ENCODE measurements around the gene TNFRSF1A.
A peak's percentile ranks its signal among the peaks of the same experiment; 100 is the strongest.

TNFRSF1A gene

DNA sequence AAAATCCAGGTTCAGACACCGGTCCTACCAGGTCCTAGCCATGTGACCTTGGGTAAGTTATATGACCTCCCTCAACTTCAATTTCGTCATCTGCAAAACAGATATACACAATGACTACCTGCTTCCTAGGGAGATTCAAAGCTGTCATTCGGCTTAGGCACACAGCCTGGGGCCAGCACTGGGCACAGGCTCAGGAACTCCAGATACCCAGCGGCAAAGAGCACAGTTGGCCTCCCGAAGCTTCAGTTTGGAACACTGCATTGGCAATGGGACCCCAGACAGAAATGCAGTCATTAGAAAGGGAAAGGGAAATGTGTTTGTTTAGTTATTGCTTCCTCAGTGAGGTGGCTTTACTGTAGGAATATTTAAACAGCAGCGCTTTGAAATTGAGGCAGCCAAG lies 20.0 kb downstream of the TNFRSF1A start:
- H3K27ac ChIP-seq (replicated peaks; ENCODE audit: low read length): no peak overlapping the region
- WGBS, 2 donors (ENCODE audit: extremely low coverage in 2 of 2, insufficient read length in 2 of 2, insufficient replicate concordance in 1 of 2): no CpG with 5 or more reads among the region's 6 CpGs
- DNase-seq (ENCODE audit: low spot score): no peak
- no peak overlapping the region for H2AFZ ChIP-seq (ENCODE audit: low read length)
- H3K36me3 ChIP-seq (replicated peaks in 1 of 2; ENCODE audit: control insufficient read depth in 2 of 2, insufficient read depth in 2 of 2, low read length in 2 of 2): peaks cover 1 to 6% of the 10 kb centered on the region in 2 donors
- no peaks in the 10 kb centered on the region for H3K79me1 ChIP-seq (ENCODE audit: low read depth, low read length)
- H2BK15ac ChIP-seq (ENCODE audit: low read length): no peak overlapping the region
- H3K9me3 ChIP-seq (replicated peaks in 1 of 2; ENCODE audit: control insufficient read depth in 2 of 2, insufficient read depth in 1 of 2, low read depth in 1 of 2, low read length in 2 of 2): no peaks in the 10 kb centered on the region
- peak overlapping the region; percentile 13 for H2AK5ac ChIP-seq (ENCODE audit: low read depth, low read length)
- H3K4me1 ChIP-seq (ENCODE audit: control insufficient read depth in 2 of 2, insufficient read depth in 1 of 2, low read depth in 1 of 2, low read length in 2 of 2): peaks cover 28 to 31% of the 10 kb centered on the region in 2 donors
- no peak overlapping the region for H3K4me3 ChIP-seq (ENCODE audit: low read length in 2 of 2)
- H2BK12ac ChIP-seq (ENCODE audit: low read length): no peak overlapping the region
- H3K18ac ChIP-seq (ENCODE audit: low read length): peak overlapping the region; percentile 18
- no peaks in the 10 kb centered on the region for H3K27me3 ChIP-seq (ENCODE audit: control insufficient read depth in 3 of 3, insufficient read depth in 3 of 3, low read depth in 1 of 3, low read length in 3 of 3)
- no peak overlapping the region for H2BK120ac ChIP-seq (ENCODE audit: low read depth, low read length)
- no peak overlapping the region for H4K8ac ChIP-seq (ENCODE audit: low read depth, low read length)
- no peak overlapping the region for H4K91ac ChIP-seq (ENCODE audit: low read depth, low read length, poor library complexity)
- H3K4ac ChIP-seq (ENCODE audit: low read length): no peak overlapping the region
- H3K23ac ChIP-seq (ENCODE audit: low read depth, low read length, poor library complexity): no peak overlapping the region
- H2BK5ac ChIP-seq (ENCODE audit: low read length): no peak overlapping the region
- no peak overlapping the region for H3K14ac ChIP-seq (ENCODE audit: low read length)
- no peak overlapping the region for H3K9ac ChIP-seq (ENCODE audit: low read depth, low read length, poor library complexity)
- H3K4me2 ChIP-seq (ENCODE audit: insufficient read depth, low read length, poor library complexity, severe bottlenecking): no peak overlapping the region

- H2BK12ac ChIP-seq (ENCODE audit: low read length): no peak overlapping the region
- no peak overlapping the region for H2AK5ac ChIP-seq (ENCODE audit: low read depth, low read length)
- H3K4ac ChIP-seq (ENCODE audit: low read length): no peak overlapping the region
- no peak overlapping the region for H2BK120ac ChIP-seq (ENCODE audit: low read depth, low read length)
- H3K18ac ChIP-seq (ENCODE audit: low read length): no peak overlapping the region
- peaks cover 25 to 30% of the 10 kb centered on the region in 2 donors for H3K4me1 ChIP-seq (ENCODE audit: control insufficient read depth in 2 of 2, insufficient read depth in 1 of 2, low read depth in 1 of 2, low read length in 2 of 2)
- no peak overlapping the region for H2BK5ac ChIP-seq (ENCODE audit: low read length)
- no peak overlapping the region for H3K9ac ChIP-seq (ENCODE audit: low read depth, low read length, poor library complexity)
- H2AFZ ChIP-seq (ENCODE audit: low read length): no peak overlapping the region
- H3K9me3 ChIP-seq (replicated peaks in 1 of 2; ENCODE audit: control insufficient read depth in 2 of 2, insufficient read depth in 1 of 2, low read depth in 1 of 2, low read length in 2 of 2): no peaks in the 10 kb centered on the region
- H3K23ac ChIP-seq (ENCODE audit: low read depth, low read length, poor library complexity): no peak overlapping the region
- H3K27me3 ChIP-seq (ENCODE audit: control insufficient read depth in 3 of 3, insufficient read depth in 3 of 3, low read depth in 1 of 3, low read length in 3 of 3): no peaks in the 10 kb centered on the region
- no peak overlapping the region for H3K4me2 ChIP-seq (ENCODE audit: insufficient read depth, low read length, poor library complexity, severe bottlenecking)
- no peaks in the 10 kb centered on the region for H3K36me3 ChIP-seq (replicated peaks in 1 of 2; ENCODE audit: control insufficient read depth in 2 of 2, insufficient read depth in 2 of 2, low read length in 2 of 2)
- H4K91ac ChIP-seq (ENCODE audit: low read depth, low read length, poor library complexity): no peak overlapping the region
- DNase-seq (ENCODE audit: low spot score): no peak
- no peak overlapping the region for H2BK15ac ChIP-seq (ENCODE audit: low read length)
- H3K79me1 ChIP-seq (ENCODE audit: low read depth, low read length): no peaks in the 10 kb centered on the region
- no peak overlapping the region for H4K8ac ChIP-seq (ENCODE audit: low read depth, low read length)
- H3K27ac ChIP-seq (replicated peaks; ENCODE audit: low read length): no peak overlapping the region
- no peak overlapping the region for H3K14ac ChIP-seq (ENCODE audit: low read length)
- no peak overlapping the region for H3K4me3 ChIP-seq (ENCODE audit: low read length in 2 of 2)
- WGBS, 2 donors (ENCODE audit: extremely low coverage in 2 of 2, insufficient read length in 2 of 2, insufficient replicate concordance in 1 of 2): no CpG with 5 or more reads among the region's 4 CpGs
Observed at GRCh38 chr12:6319446-6319845, 22.4 kb downstream of the TNFRSF1A start.

DNA sequence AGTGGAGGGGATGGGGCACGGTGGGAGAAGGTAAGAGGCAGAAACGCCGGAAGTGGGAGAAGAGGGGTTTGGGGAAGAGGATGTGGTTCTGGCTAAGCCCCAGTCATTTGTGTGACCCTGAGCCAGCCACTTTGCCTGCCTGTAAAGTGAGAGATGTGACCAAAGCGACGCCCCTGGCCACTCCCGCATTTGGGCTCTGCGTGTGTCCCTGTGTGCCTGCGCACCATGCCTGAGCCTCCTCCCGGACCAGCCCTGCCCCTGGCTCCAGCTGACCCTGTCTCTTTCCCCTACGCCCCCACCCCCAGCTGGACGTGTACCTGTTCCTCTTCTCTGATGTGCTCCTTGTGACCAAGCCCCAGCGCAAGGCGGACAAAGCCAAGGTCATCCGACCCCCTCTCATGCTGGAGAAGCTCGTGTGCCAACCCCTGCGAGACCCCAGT lies 23.4 kb downstream of the TNFRSF1A start:
- no peak overlapping the region for H2BK120ac ChIP-seq (ENCODE audit: low read depth, low read length)
- H3K79me1 ChIP-seq (ENCODE audit: low read depth, low read length): no peaks in the 10 kb centered on the region
- no peaks in the 10 kb centered on the region for H3K27me3 ChIP-seq (ENCODE audit: control insufficient read depth in 3 of 3, insufficient read depth in 3 of 3, low read depth in 1 of 3, low read length in 3 of 3)
- H2AK5ac ChIP-seq (ENCODE audit: low read depth, low read length): peak overlapping the region; percentile 77
- H3K23ac ChIP-seq (ENCODE audit: low read depth, low read length, poor library complexity): peak overlapping the region; percentile 48
- no peak for DNase-seq (ENCODE audit: low spot score)
- H3K4me1 ChIP-seq (ENCODE audit: control insufficient read depth in 2 of 2, insufficient read depth in 1 of 2, low read depth in 1 of 2, low read length in 2 of 2): peaks cover 17 to 22% of the 10 kb centered on the region in 2 donors
- no peak overlapping the region for H3K9ac ChIP-seq (ENCODE audit: low read depth, low read length, poor library complexity)
- H3K4me3 ChIP-seq (ENCODE audit: low read length in 2 of 2): no peak overlapping the region
- H3K14ac ChIP-seq (ENCODE audit: low read length): peak overlapping the region; percentile 60
- no peaks in the 10 kb centered on the region for H3K36me3 ChIP-seq (replicated peaks in 1 of 2; ENCODE audit: control insufficient read depth in 2 of 2, insufficient read depth in 2 of 2, low read length in 2 of 2)
- H2BK5ac ChIP-seq (ENCODE audit: low read length): peak overlapping the region; percentile 68
- H3K18ac ChIP-seq (ENCODE audit: low read length): no peak overlapping the region
- no peaks in the 10 kb centered on the region for H3K9me3 ChIP-seq (replicated peaks in 1 of 2; ENCODE audit: control insufficient read depth in 2 of 2, insufficient read depth in 1 of 2, low read depth in 1 of 2, low read length in 2 of 2)
- no peak overlapping the region for H3K4me2 ChIP-seq (ENCODE audit: insufficient read depth, low read length, poor library complexity, severe bottlenecking)
- peak overlapping the region; percentile 25 for H4K91ac ChIP-seq (ENCODE audit: low read depth, low read length, poor library complexity)
- H2BK15ac ChIP-seq (ENCODE audit: low read length): peak overlapping the region; percentile 59
- H3K27ac ChIP-seq (replicated peaks; ENCODE audit: low read length): no peak overlapping the region
- H2BK12ac ChIP-seq (ENCODE audit: low read length): no peak overlapping the region
- H3K4ac ChIP-seq (ENCODE audit: low read length): no peak overlapping the region
- WGBS, 2 donors (ENCODE audit: extremely low coverage in 2 of 2, insufficient read length in 2 of 2, insufficient replicate concordance in 1 of 2): no CpG with 5 or more reads among the region's 16 CpGs
- H2AFZ ChIP-seq (ENCODE audit: low read length): no peak overlapping the region
- no peak overlapping the region for H4K8ac ChIP-seq (ENCODE audit: low read depth, low read length)

DNA sequence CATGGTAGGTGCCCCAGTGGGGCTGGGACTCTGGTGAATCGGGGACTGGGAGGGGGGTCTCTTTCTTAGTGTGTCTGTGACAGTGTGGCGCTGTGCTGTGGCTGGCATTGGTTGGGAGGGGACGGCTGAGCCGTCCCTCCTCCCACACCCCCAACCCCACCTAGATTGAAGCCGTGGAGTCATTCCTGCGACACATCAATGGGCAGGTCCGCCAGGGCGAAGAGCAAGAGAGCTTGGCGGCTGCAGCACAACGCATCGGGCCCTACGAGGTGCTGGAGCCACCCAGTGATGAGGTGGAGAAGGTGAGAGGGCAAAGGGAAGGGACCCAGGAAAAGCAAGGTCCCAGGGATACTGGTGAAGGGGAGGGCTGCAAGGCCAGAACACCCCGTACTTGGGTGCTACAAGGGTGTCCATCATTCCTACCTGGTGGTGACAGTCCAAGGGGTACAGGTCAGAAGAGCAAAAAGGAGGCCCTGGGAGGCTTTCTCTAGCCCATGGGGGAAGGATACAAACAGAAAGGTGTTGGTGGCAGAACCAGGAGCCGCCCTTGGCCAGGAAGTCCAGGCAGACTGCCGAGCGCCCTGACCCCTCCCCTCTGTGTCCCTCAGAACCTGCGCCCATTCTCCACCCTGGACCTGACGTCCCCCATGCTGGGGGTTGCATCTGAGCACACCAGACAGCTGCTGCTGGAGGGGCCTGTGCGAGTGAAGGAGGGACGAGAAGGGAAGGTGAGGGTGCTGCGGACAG lies 24.0 kb downstream of the TNFRSF1A start:
- no peak overlapping the region for H4K8ac ChIP-seq (ENCODE audit: low read depth, low read length)
- H3K4me2 ChIP-seq (ENCODE audit: insufficient read depth, low read length, poor library complexity, severe bottlenecking): no peak overlapping the region
- H3K9ac ChIP-seq (ENCODE audit: low read depth, low read length, poor library complexity): no peak overlapping the region
- H3K79me1 ChIP-seq (ENCODE audit: low read depth, low read length): no peaks in the 10 kb centered on the region
- no peak for DNase-seq (ENCODE audit: low spot score)
- H3K14ac ChIP-seq (ENCODE audit: low read length): peak overlapping the region; percentile 84
- H2AFZ ChIP-seq (ENCODE audit: low read length): no peak overlapping the region
- H3K9me3 ChIP-seq (replicated peaks in 1 of 2; ENCODE audit: control insufficient read depth in 2 of 2, insufficient read depth in 1 of 2, low read depth in 1 of 2, low read length in 2 of 2): no peaks in the 10 kb centered on the region
- peaks cover 0 to 2% (median 0%) of the 10 kb centered on the region in 3 experiments for H3K27me3 ChIP-seq (ENCODE audit: control insufficient read depth in 3 of 3, insufficient read depth in 3 of 3, low read depth in 1 of 3, low read length in 3 of 3)
- peaks cover 17 to 22% of the 10 kb centered on the region in 2 donors for H3K4me1 ChIP-seq (ENCODE audit: control insufficient read depth in 2 of 2, insufficient read depth in 1 of 2, low read depth in 1 of 2, low read length in 2 of 2)
- peak overlapping the region; percentile 77 for H2AK5ac ChIP-seq (ENCODE audit: low read depth, low read length)
- H3K23ac ChIP-seq (ENCODE audit: low read depth, low read length, poor library complexity): peak overlapping the region; percentile 48
- H3K4ac ChIP-seq (ENCODE audit: low read length): no peak overlapping the region
- peak overlapping the region; percentile 80 for H3K18ac ChIP-seq (ENCODE audit: low read length)
- no peak overlapping the region for H3K27ac ChIP-seq (replicated peaks; ENCODE audit: low read length)
- peak overlapping the region; percentile 68 for H2BK5ac ChIP-seq (ENCODE audit: low read length)
- no peak overlapping the region for H4K91ac ChIP-seq (ENCODE audit: low read depth, low read length, poor library complexity)
- peak overlapping the region; percentile 5 for H2BK120ac ChIP-seq (ENCODE audit: low read depth, low read length)
- H3K36me3 ChIP-seq (replicated peaks in 1 of 2; ENCODE audit: control insufficient read depth in 2 of 2, insufficient read depth in 2 of 2, low read length in 2 of 2): no peaks in the 10 kb centered on the region
- H3K4me3 ChIP-seq (ENCODE audit: low read length in 2 of 2): no peak overlapping the region
- peak overlapping the region; percentile 77 for H2BK12ac ChIP-seq (ENCODE audit: low read length)
- no CpG with 5 or more reads among the region's 21 CpGs for WGBS, 2 donors (ENCODE audit: extremely low coverage in 2 of 2, insufficient read length in 2 of 2, insufficient replicate concordance in 1 of 2)
- H2BK15ac ChIP-seq (ENCODE audit: low read length): peak overlapping the region; percentile 59
